ENCODE results near the gene MYCBP2.

The MYCBP2 gene

GRCh38 chr13:77065461-77066147, 261.3 kb downstream of the MYCBP2 start:
- Histone ChIP-seq H3K4me2 (ENCODE audit: low read depth, low read length, poor library complexity, severe bottlenecking) (no peak overlapping the region), H3K27me3 (ENCODE audit: low read length) (no peaks in the 10 kb centered on the region), H4K20me1 (ENCODE audit: low read depth, low read length) (no peaks in the 10 kb centered on the region), H3K9me2 (replicated peaks; ENCODE audit: insufficient read depth, low read length) (no peaks in the 10 kb centered on the region), H3F3A (ENCODE audit: insufficient read depth) (peaks cover 25% of the 10 kb centered on the region), H3K9me3 (ENCODE audit: insufficient read depth, low read length) (no peaks in the 10 kb centered on the region), H3K79me2 (ENCODE audit: insufficient read depth, low read length) (no peaks in the 10 kb centered on the region), H3K4me3 (ENCODE audit: insufficient read depth, low read length, poor library complexity, severe bottlenecking) (no peak overlapping the region), H3K9ac (ENCODE audit: low read length) (no peak overlapping the region), H3K27ac (ENCODE audit: low read depth, low read length) (no peak overlapping the region), H3K36me3 (ENCODE audit: low read length) (peaks cover 80% of the 10 kb centered on the region), H2AFZ (ENCODE audit: low read depth, low read length, severe bottlenecking) (no peak overlapping the region)
- TF ChIP-seq EZH2phosphoT487 (conservative IDR thresholded peaks at IDR 0.05; ENCODE audit: low read length), result no peak
- no peak for TF ChIP-seq CTCF (IDR thresholded peaks at IDR 0.05; ENCODE audit: insufficient read depth, low read length, poor library complexity, severe bottlenecking)

GRCh38 chr13:77062097-77062496, 264.8 kb downstream of the MYCBP2 start:
- no peak overlapping the region for H3K27ac ChIP-seq (ENCODE audit: low read depth, low read length)
- no peak overlapping the region for H3K9ac ChIP-seq (ENCODE audit: low read length)
- peaks cover 17% of the 10 kb centered on the region for H3F3A ChIP-seq (ENCODE audit: insufficient read depth)
- no peaks in the 10 kb centered on the region for H3K9me2 ChIP-seq (replicated peaks; ENCODE audit: insufficient read depth, low read length)
- H3K79me2 ChIP-seq (ENCODE audit: insufficient read depth, low read length), result no peaks in the 10 kb centered on the region
- H3K4me2 ChIP-seq (ENCODE audit: low read depth, low read length, poor library complexity, severe bottlenecking), result no peak overlapping the region
- H3K4me3 ChIP-seq (ENCODE audit: insufficient read depth, low read length, poor library complexity, severe bottlenecking), result no peak overlapping the region
- H3K27me3 ChIP-seq (ENCODE audit: low read length), result no peaks in the 10 kb centered on the region
- no peaks in the 10 kb centered on the region for H4K20me1 ChIP-seq (ENCODE audit: low read depth, low read length)
- H2AFZ ChIP-seq (ENCODE audit: low read depth, low read length, severe bottlenecking), result no peak overlapping the region
- TF ChIP-seq EZH2phosphoT487 (conservative IDR thresholded peaks at IDR 0.05; ENCODE audit: low read length) (no peak), CTCF (IDR thresholded peaks at IDR 0.05; ENCODE audit: insufficient read depth, low read length, poor library complexity, severe bottlenecking) (no peak)
- H3K36me3 ChIP-seq (ENCODE audit: low read length), result peaks cover 77% of the 10 kb centered on the region
- no peaks in the 10 kb centered on the region for H3K9me3 ChIP-seq (ENCODE audit: insufficient read depth, low read length)

- no peak overlapping the region for H3K4me2 ChIP-seq (ENCODE audit: low read depth, low read length, poor library complexity, severe bottlenecking)
- TF ChIP-seq CTCF (IDR thresholded peaks at IDR 0.05; ENCODE audit: insufficient read depth, low read length, poor library complexity, severe bottlenecking), result no peak
- TF ChIP-seq EZH2phosphoT487 (conservative IDR thresholded peaks at IDR 0.05; ENCODE audit: low read length), result no peak
- peaks cover 10% of the 10 kb centered on the region for H3F3A ChIP-seq (ENCODE audit: insufficient read depth)
- H3K4me3 ChIP-seq (ENCODE audit: insufficient read depth, low read length, poor library complexity, severe bottlenecking), result no peak overlapping the region
- H3K79me2 ChIP-seq (ENCODE audit: insufficient read depth, low read length), result no peaks in the 10 kb centered on the region
- no peaks in the 10 kb centered on the region for H3K27me3 ChIP-seq (ENCODE audit: low read length)
- H3K27ac ChIP-seq (ENCODE audit: low read depth, low read length), result no peak overlapping the region
- H3K9me3 ChIP-seq (ENCODE audit: insufficient read depth, low read length), result no peaks in the 10 kb centered on the region
- H4K20me1 ChIP-seq (ENCODE audit: low read depth, low read length), result no peaks in the 10 kb centered on the region
- peaks cover 77% of the 10 kb centered on the region for H3K36me3 ChIP-seq (ENCODE audit: low read length)
- no peaks in the 10 kb centered on the region for H3K9me2 ChIP-seq (replicated peaks; ENCODE audit: insufficient read depth, low read length)
- H3K9ac ChIP-seq (ENCODE audit: low read length), result no peak overlapping the region
- no peak overlapping the region for H2AFZ ChIP-seq (ENCODE audit: low read depth, low read length, severe bottlenecking)
Measured at GRCh38 chr13:77061362-77061761, 265.5 kb downstream of the MYCBP2 start.
